ENCODE measurements around the gene BAMBI.

BAMBI gene

DNA sequence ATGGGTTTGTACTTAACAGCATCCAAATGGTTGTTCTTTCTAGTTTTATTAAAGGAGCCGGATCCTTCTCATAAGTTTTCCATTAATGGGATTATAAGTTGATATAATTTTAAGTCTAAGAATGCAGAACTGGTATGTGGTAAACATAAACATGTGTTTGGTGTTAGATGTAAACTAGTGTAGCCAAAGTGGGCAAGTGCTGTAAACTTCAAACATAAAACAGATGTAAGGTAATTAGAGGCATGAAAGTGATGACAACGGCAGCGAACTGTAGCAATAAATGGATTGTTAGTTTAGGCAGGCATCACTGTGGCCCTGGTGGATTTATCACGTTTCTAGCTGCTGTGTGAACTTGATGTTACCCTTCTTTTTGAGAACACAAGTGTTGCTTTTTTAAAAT lies 37.9 kb downstream of the BAMBI start:
- ChIA-PET CTCF (no interaction called here), POLR2A (no interaction called here)
- Histone ChIP-seq H3K4me1 (ENCODE audit: control extremely low read depth in 1 of 4, control insufficient read depth in 4 of 4, insufficient read depth in 4 of 4, low read length in 3 of 4) (peaks cover 0 to 3% (median 0%) of the 10 kb centered on the region in 4 experiments), H3K4me3 (ENCODE audit: control insufficient read depth in 1 of 7, extremely low read depth in 1 of 7, insufficient read depth in 4 of 7, low read depth in 2 of 7, low read length in 6 of 7) (no peak overlapping the region), H3K36me3 (ENCODE audit: control insufficient read depth in 4 of 4, insufficient read depth in 4 of 4, low read length in 3 of 4) (no peaks in the 10 kb centered on the region), H3K9me3 (ENCODE audit: control extremely low read depth in 1 of 5, control insufficient read depth in 4 of 5, insufficient read depth in 2 of 5, low read depth in 1 of 5, low read length in 4 of 5) (peaks cover 0 to 6% (median 3%) of the 10 kb centered on the region in 5 experiments), H3K27ac (ENCODE audit: insufficient read depth in 1 of 2, low read depth in 1 of 2, low read length in 2 of 2, poor library complexity in 1 of 2, severe bottlenecking in 2 of 2) (no peak overlapping the region), H3K27me3 (replicated peaks in 2 of 5; ENCODE audit: control insufficient read depth in 4 of 5, insufficient read depth in 5 of 5, low read length in 4 of 5) (peaks cover 0 to 7% (median 0%) of the 10 kb centered on the region in 5 experiments)
- 88% methylated on average over 4 of the region's 4 CpGs for WGBS (ENCODE audit: insufficient coverage)
- DNase-seq, result no peak

DNA sequence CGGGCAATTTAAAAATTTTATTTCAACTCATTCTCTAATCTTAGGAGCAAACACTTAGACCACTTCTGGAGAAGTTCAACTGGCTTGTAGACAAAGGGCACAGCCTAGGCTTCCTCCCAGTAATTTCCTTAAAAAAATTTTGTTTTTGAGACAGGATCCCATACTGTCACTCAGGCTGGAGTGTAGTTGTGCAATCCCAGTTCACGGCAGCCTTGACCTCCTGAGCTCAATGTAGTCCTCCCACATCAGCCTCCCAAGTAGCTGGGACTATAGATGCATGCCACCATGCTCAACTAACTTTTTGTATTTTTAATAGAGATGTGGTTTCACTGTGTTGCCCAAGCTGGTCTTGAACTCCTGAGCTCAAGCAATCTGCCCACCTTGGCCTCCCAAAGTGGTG lies 38.4 kb downstream of the BAMBI start:
- no peak overlapping the region for H3K4me3 ChIP-seq (ENCODE audit: control insufficient read depth in 1 of 7, extremely low read depth in 1 of 7, insufficient read depth in 4 of 7, low read depth in 2 of 7, low read length in 6 of 7)
- H3K4me1 ChIP-seq (ENCODE audit: control extremely low read depth in 1 of 4, control insufficient read depth in 4 of 4, insufficient read depth in 4 of 4, low read length in 3 of 4), result peaks cover 0 to 3% (median 0%) of the 10 kb centered on the region in 4 experiments
- H3K36me3 ChIP-seq (ENCODE audit: control insufficient read depth in 4 of 4, insufficient read depth in 4 of 4, low read length in 3 of 4), result no peaks in the 10 kb centered on the region
- H3K27me3 ChIP-seq (replicated peaks in 2 of 5; ENCODE audit: control insufficient read depth in 4 of 5, insufficient read depth in 5 of 5, low read length in 4 of 5), result peaks cover 0 to 9% (median 0%) of the 10 kb centered on the region in 5 experiments
- 100% methylated on average over 1 of the region's 2 CpGs for WGBS (ENCODE audit: insufficient coverage)
- peaks cover 0 to 6% (median 3%) of the 10 kb centered on the region in 5 experiments for H3K9me3 ChIP-seq (ENCODE audit: control extremely low read depth in 1 of 5, control insufficient read depth in 4 of 5, insufficient read depth in 2 of 5, low read depth in 1 of 5, low read length in 4 of 5)
- no peak for DNase-seq
- ChIA-PET CTCF (interaction anchor here (1.0 kb wide), 1 partner anchor 22 kb away, joined by 3 read pairs; no protein-coding TSS in a partner anchor), POLR2A (no interaction called here)
- no peak overlapping the region for H3K27ac ChIP-seq (ENCODE audit: insufficient read depth in 1 of 2, low read depth in 1 of 2, low read length in 2 of 2, poor library complexity in 1 of 2, severe bottlenecking in 2 of 2)

DNA sequence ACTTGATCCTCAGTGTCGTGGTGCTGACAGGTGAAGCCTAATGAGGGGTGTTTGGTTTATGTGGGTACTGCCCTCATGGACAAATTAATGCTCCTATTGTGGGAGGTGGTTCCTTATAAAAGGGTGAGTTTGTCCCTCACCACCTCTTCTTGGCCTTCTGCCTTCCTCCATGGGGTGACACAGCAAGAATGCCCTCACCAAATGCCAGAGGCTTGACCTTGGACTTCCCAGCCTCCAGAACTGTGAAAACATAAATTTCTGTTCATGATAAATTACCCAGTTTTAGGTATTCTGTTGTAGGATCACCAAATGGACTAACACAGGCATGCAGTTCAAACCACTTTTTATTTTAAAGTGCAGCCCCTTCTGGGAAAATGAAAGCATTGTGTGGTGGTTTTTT lies 39.4 kb downstream of the BAMBI start:
- CTCF ChIA-PET, result interaction anchor here (1.0 to 1.2 kb wide), 2 partner anchors 23 to 39 kb away, joined by 3 read pairs; partner anchors contain the start of gene BAMBI
- H3K36me3 ChIP-seq (ENCODE audit: control insufficient read depth in 4 of 4, insufficient read depth in 4 of 4, low read length in 3 of 4), result no peaks in the 10 kb centered on the region
- no CpG with 5 or more reads among the region's 1 CpG for WGBS (ENCODE audit: insufficient coverage)

DNA sequence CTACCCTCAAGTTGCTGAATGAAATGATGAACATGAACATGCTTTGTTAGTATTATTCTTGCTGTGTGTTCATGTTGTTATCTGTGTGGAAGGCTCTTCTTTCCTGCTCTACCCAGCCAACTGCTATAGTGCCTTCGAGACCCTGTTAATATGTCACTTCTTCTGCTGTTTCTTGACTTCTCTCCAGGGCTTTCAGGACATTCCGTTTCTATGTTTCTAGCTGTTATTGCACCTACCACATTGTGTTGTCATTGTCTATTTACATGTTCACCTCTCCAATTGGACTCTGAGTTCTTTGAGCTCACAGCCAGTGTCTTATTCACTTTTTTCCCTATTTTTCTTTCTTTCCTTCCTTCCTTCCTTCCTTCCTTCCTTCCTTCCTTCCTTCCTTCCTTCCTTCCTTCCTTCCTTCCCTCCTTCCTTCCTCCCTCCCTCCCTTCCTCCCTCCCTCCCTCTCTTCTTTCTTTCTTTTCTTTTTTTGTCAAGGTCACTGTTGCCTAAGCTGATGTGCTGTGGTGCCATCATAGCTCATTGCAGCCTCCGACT lies 40.4 kb downstream of the BAMBI start:
- no peak for DNase-seq
- ChIA-PET POLR2A (interaction anchor here (0.5 kb wide), 1 partner anchor 134 kb away, joined by 3 read pairs; no protein-coding TSS in a partner anchor), CTCF (interaction anchor here (1.2 kb wide), 1 partner anchor 40 kb away, joined by 3 read pairs; the partner anchor contains the start of gene BAMBI)
- peaks cover 0 to 13% (median 9%) of the 10 kb centered on the region in 4 experiments for H3K4me1 ChIP-seq (ENCODE audit: control extremely low read depth in 1 of 4, control insufficient read depth in 4 of 4, insufficient read depth in 4 of 4, low read length in 3 of 4)
- 92% methylated on average over 3 of the region's 3 CpGs for WGBS (ENCODE audit: insufficient coverage)
- H3K27me3 ChIP-seq (replicated peaks in 2 of 5; ENCODE audit: control insufficient read depth in 4 of 5, insufficient read depth in 5 of 5, low read length in 4 of 5), result peaks cover 0 to 29% (median 12%) of the 10 kb centered on the region in 5 experiments
- no peak overlapping the region for H3K27ac ChIP-seq (ENCODE audit: insufficient read depth in 1 of 2, low read depth in 1 of 2, low read length in 2 of 2, poor library complexity in 1 of 2, severe bottlenecking in 2 of 2)
- no peaks in the 10 kb centered on the region for H3K36me3 ChIP-seq (ENCODE audit: control insufficient read depth in 4 of 4, insufficient read depth in 4 of 4, low read length in 3 of 4)
- peaks cover 0 to 5% (median 0%) of the 10 kb centered on the region in 5 experiments for H3K9me3 ChIP-seq (ENCODE audit: control extremely low read depth in 1 of 5, control insufficient read depth in 4 of 5, insufficient read depth in 2 of 5, low read depth in 1 of 5, low read length in 4 of 5)
- no peak overlapping the region for H3K4me3 ChIP-seq (ENCODE audit: control insufficient read depth in 1 of 7, extremely low read depth in 1 of 7, insufficient read depth in 4 of 7, low read depth in 2 of 7, low read length in 6 of 7)

More for the DNA sequence above, 39.4 kb downstream of the BAMBI start:
- Histone ChIP-seq H3K4me1 (ENCODE audit: control extremely low read depth in 1 of 4, control insufficient read depth in 4 of 4, insufficient read depth in 4 of 4, low read length in 3 of 4) (peaks cover 0 to 4% (median under 1%) of the 10 kb centered on the region in 4 experiments), H3K27ac (ENCODE audit: insufficient read depth in 1 of 2, low read depth in 1 of 2, low read length in 2 of 2, poor library complexity in 1 of 2, severe bottlenecking in 2 of 2) (no peak overlapping the region), H3K27me3 (replicated peaks in 2 of 5; ENCODE audit: control insufficient read depth in 4 of 5, insufficient read depth in 5 of 5, low read length in 4 of 5) (peaks cover 0 to 19% (median 9%) of the 10 kb centered on the region in 5 experiments), H3K9me3 (ENCODE audit: control extremely low read depth in 1 of 5, control insufficient read depth in 4 of 5, insufficient read depth in 2 of 5, low read depth in 1 of 5, low read length in 4 of 5) (peaks cover 0 to 6% (median 3%) of the 10 kb centered on the region in 5 experiments), H3K4me3 (ENCODE audit: control insufficient read depth in 1 of 7, extremely low read depth in 1 of 7, insufficient read depth in 4 of 7, low read depth in 2 of 7, low read length in 6 of 7) (no peak overlapping the region)
- DNase-seq, result no peak
- POLR2A ChIA-PET, result no interaction called here

DNA sequence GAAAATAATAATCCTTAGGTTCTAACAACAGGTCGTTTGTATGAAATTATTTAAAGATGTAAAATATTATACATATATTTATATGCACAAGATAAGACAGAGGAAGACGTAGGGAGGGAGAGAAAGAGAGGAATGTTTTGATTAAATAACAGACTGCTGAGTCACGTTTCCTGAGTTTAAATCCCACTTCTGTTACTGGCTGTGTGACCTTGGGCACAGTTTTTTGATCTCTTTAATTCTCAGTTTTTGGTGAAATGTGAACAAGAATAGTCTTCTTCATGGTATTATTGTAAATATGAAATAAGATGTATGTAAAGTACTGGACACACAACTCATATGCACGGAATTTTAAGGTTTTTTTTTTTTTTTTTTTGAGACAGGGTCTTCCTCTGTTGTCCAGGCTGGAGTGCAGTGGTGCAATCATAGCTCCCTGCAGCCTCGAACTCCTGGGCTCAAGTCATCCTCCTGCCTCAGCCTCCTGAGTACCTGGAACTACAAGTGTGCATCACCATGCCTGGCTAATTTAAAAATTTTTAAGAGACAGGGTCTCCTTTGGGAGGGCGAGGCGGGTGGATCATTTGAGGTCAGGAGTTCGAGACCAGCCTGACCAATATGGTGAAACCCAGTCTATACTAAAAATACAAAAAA lies 42.6 kb downstream of the BAMBI start:
- H3K9me3 ChIP-seq (ENCODE audit: control extremely low read depth in 1 of 5, control insufficient read depth in 4 of 5, insufficient read depth in 2 of 5, low read depth in 1 of 5, low read length in 4 of 5), result peaks cover 0 to 3% (median 0%) of the 10 kb centered on the region in 5 experiments
- peaks cover 0 to 13% (median 9%) of the 10 kb centered on the region in 4 experiments for H3K4me1 ChIP-seq (ENCODE audit: control extremely low read depth in 1 of 4, control insufficient read depth in 4 of 4, insufficient read depth in 4 of 4, low read length in 3 of 4)
- no peak overlapping the region for H3K27ac ChIP-seq (ENCODE audit: insufficient read depth in 1 of 2, low read depth in 1 of 2, low read length in 2 of 2, poor library complexity in 1 of 2, severe bottlenecking in 2 of 2)
- no peak overlapping the region for H3K4me3 ChIP-seq (ENCODE audit: control insufficient read depth in 1 of 7, extremely low read depth in 1 of 7, insufficient read depth in 4 of 7, low read depth in 2 of 7, low read length in 6 of 7)
- H3K36me3 ChIP-seq (ENCODE audit: control insufficient read depth in 4 of 4, insufficient read depth in 4 of 4, low read length in 3 of 4), result no peaks in the 10 kb centered on the region
- DNase-seq, result peak; percentile 4 to 24 (median 23)
- H3K27me3 ChIP-seq (replicated peaks in 2 of 5; ENCODE audit: control insufficient read depth in 4 of 5, insufficient read depth in 5 of 5, low read length in 4 of 5), result peaks cover 0 to 44% (median 19%) of the 10 kb centered on the region in 5 experiments
- CTCF ChIA-PET, result no interaction called here
- POLR2A ChIA-PET, result no interaction called here
- 46% methylated on average over 2 of the region's 8 CpGs for WGBS (ENCODE audit: insufficient coverage)

DNA sequence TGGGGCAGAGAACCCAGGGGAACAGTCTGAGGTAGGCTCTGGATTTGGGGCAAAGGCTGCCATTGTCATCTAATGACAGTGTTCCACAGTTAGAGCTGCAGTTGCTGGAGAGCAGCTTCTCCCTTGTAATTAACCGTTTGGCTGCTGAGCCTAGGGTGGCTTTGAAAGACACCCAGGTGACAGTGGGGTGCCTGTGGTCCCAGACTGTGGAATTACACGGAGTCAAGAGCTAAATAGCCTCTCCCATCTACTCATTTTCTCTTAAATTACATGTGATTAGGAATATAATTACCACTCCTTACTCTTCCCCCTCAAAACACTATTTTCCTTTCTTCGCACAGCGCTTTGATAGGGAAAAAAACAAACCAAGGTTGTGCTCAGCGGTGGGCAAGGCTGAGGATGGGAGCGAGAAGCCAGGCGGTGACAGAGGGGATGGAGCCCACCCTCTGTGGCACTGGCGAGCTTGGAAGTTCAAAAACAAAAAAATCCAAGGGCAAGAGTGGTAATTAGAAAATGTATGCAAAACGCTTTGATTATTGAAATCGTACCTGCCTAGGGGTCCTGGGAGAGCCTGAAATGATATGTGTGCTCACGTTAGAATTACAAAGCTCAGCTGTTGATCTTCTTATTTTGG lies 44.1 kb downstream of the BAMBI start:
- WGBS (ENCODE audit: insufficient coverage), result 84% methylated on average over 5 of the region's 11 CpGs
- Histone ChIP-seq H3K27ac (ENCODE audit: insufficient read depth in 1 of 2, low read depth in 1 of 2, low read length in 2 of 2, poor library complexity in 1 of 2, severe bottlenecking in 2 of 2) (no peak overlapping the region), H3K4me3 (ENCODE audit: control insufficient read depth in 1 of 7, extremely low read depth in 1 of 7, insufficient read depth in 4 of 7, low read depth in 2 of 7, low read length in 6 of 7) (peak overlapping the region in 3 of 7 experiments; percentile 11 to 74 (median 70)), H3K27me3 (replicated peaks in 2 of 5; ENCODE audit: control insufficient read depth in 4 of 5, insufficient read depth in 5 of 5, low read length in 4 of 5) (peaks cover 0 to 40% (median 19%) of the 10 kb centered on the region in 5 experiments), H3K9me3 (ENCODE audit: control extremely low read depth in 1 of 5, control insufficient read depth in 4 of 5, insufficient read depth in 2 of 5, low read depth in 1 of 5, low read length in 4 of 5) (peaks cover 0 to 2% (median 0%) of the 10 kb centered on the region in 5 experiments), H3K36me3 (ENCODE audit: control insufficient read depth in 4 of 4, insufficient read depth in 4 of 4, low read length in 3 of 4) (no peaks in the 10 kb centered on the region), H3K4me1 (ENCODE audit: control extremely low read depth in 1 of 4, control insufficient read depth in 4 of 4, insufficient read depth in 4 of 4, low read length in 3 of 4) (peaks cover 0 to 13% (median 9%) of the 10 kb centered on the region in 4 experiments)
- no peak for DNase-seq
- POLR2A ChIA-PET, result no interaction called here
- CTCF ChIA-PET, result interaction anchor here (1.6 kb wide), 1 partner anchor 58 kb away, joined by 5 read pairs; no protein-coding TSS in a partner anchor

All from common myeloid progenitor, CD34-positive (primary cell).